ENCODE measurements around the gene FAM107B.

DNA sequence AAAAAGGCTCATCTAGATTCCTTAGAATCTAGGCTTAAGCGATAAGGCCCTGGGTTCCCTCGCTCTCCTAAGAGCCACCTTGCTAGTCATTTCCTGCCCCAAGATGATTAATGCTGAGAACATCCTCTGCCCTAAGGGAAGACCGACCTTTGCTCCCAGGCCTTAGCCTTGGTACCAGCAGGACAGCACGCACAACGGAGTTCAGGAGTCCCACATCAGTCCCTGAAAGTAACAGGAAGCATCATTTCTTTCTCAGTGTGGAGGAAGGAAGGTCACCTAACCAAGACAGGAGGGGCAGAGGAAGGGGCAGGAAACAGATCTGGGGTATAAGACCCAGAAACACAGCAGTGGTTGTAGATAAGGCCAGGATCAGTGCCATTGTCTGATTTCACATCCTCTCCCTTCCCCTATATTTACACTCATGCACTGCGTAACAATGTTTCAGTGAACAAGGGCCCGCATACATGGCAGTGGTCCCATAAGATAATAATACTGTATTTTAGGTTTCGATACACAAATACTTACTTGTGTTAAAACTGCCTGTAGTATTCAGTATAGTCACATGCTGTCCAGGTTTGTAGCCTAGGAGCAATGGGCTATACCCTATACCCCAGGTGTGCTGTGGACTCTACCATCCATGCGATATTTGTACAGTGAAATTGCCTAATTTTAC is 8.1 kb upstream of the FAM107B start:
- TF ChIP-seq POLR2A (IDR thresholded peaks at IDR 0.05) = no peak
- TF ChIP-seq, protein P1, sequence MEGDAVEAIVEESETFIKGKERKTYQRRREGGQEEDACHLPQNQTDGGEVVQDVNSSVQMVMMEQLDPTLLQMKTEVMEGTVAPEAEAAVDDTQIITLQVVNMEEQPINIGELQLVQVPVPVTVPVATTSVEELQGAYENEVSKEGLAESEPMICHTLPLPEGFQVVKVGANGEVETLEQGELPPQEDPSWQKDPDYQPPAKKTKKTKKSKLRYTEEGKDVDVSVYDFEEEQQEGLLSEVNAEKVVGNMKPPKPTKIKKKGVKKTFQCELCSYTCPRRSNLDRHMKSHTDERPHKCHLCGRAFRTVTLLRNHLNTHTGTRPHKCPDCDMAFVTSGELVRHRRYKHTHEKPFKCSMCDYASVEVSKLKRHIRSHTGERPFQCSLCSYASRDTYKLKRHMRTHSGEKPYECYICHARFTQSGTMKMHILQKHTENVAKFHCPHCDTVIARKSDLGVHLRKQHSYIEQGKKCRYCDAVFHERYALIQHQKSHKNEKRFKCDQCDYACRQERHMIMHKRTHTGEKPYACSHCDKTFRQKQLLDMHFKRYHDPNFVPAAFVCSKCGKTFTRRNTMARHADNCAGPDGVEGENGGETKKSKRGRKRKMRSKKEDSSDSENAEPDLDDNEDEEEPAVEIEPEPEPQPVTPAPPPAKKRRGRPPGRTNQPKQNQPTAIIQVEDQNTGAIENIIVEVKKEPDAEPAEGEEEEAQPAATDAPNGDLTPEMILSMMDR (IDR thresholded peaks at IDR 0.05) = no peak

All from adrenal gland (tissue), 5 donors.